Erythroblast (primary cell): ENCODE data around the gene NPHP4.

Experiments
- GATA1 ChIP-seq: IDR thresholded peaks from 2 replicates; pipeline ENCODE4 v1.6.1; 2011; ENCODE audit warnings: low read depth, mild to moderate bottlenecking, control low read depth, low read length, moderate library complexity
- POLR2A ChIP-seq: IDR thresholded peaks from 2 replicates; pipeline ENCODE4 v1.6.1; 2011; ENCODE audit warnings: mild to moderate bottlenecking, low read length

GRCh38 chr1:5827516-5827915, 164.7 kb downstream of the NPHP4 start:
- TF ChIP-seq POLR2A, result no peak
- no peak for TF ChIP-seq GATA1
